Vagina (tissue), 2 donors: Measurements from ENCODE around the gene TTLL8.

Experiments used
- CTCF ChIP-seq, 3 experiments: fragments of 450-650 bp in 2 of 3; fragments of 200-600 bp in 1 of 3; sonication (generic) in 1 of 3; IDR thresholded peaks; one replicate each; pipeline ENCODE4 v1.5.1; 2017 to 2019; ENCODE audit warnings: antibody characterized with exemption in 3 of 3, mild to moderate bottlenecking in 2 of 3, moderate library complexity in 2 of 3
- POLR2A ChIP-seq, 2 donors: fragments of 450-650 bp; IDR thresholded peaks; one replicate each; pipeline ENCODE4 v1.6.1; 2017; ENCODE audit warnings: antibody characterized with exemption in 2 of 2, mild to moderate bottlenecking in 2 of 2, moderate library complexity in 2 of 2
- POLR2AphosphoS5 ChIP-seq, 2 donors: sonication (generic); formaldehyde crosslinking; IDR thresholded peaks; one replicate each; pipeline ENCODE4 v1.9.0; 2017; ENCODE audit warnings: antibody characterized with exemption in 2 of 2, mild to moderate bottlenecking in 2 of 2, low read depth in 1 of 2; ENCODE audit not compliant: insufficient read depth in 1 of 2

GRCh38 chr22:50084614-50085021 lies 26.5 kb upstream of the TTLL8 start:
- TF ChIP-seq CTCF (IDR thresholded peaks at IDR 0.05) = no peak
- no peak for TF ChIP-seq POLR2A (IDR thresholded peaks at IDR 0.05)
- TF ChIP-seq POLR2AphosphoS5 (IDR thresholded peaks at IDR 0.05; ENCODE audit: insufficient read depth in 1 of 2, low read depth in 1 of 2) = no peak
